NB4 (cell line): ENCODE measurements around the gene WLS.

ENCODE experiments used
- DNase-seq: peaks from one replicate; pipeline ENCODE4 v3.0.0; 2010; ENCODE audit warnings: low read depth
- H3K4me3 ChIP-seq: one replicate; pipeline ENCODE4 v1.5.1; 2011; ENCODE audit warnings: mild to moderate bottlenecking, low read depth, low read length, moderate library complexity
- CTCF ChIP-seq: IDR thresholded peaks from one replicate; pipeline ENCODE4 v1.5.1; 2012; ENCODE audit warnings: low read depth, low read length
- MAX ChIP-seq: IDR thresholded peaks from 2 replicates; pipeline ENCODE4 v1.6.1; 2011; ENCODE audit warnings: low read depth, low read length
- MYC ChIP-seq: IDR thresholded peaks from 2 replicates; pipeline ENCODE4 v1.6.1; 2011; ENCODE audit warnings: low read depth, low read length
- POLR2A ChIP-seq: IDR thresholded peaks from 2 replicates; pipeline ENCODE4 v1.6.1; 2011; ENCODE audit warnings: mild to moderate bottlenecking; ENCODE audit not compliant: insufficient read length; ENCODE audit errors: extremely low read depth

Gene WLS

DNA sequence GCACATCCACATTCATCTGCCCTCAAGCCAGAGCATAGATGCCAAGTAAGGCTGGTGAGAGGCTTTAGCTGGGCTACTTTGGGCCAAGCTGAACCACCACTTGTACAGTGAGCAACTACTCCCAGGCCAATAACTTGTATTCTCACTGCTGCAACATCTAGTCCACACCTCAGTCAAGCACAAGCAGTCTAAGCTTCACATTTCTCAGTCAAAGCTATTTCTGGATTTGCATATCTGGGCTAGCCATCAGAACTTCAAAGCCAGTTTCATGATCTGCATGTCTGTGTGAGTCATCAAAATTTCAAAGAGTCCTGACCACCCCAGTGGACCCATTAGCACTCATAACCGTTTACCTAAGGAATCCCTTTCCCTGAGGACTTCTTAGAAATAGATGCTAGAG lies 104.2 kb downstream of the WLS start:
- no peak for TF ChIP-seq CTCF
- no peak for TF ChIP-seq MYC
- no peak for TF ChIP-seq POLR2A
- TF ChIP-seq MAX: no peak
- no peak for DNase-seq

GRCh38 chr1:68121536-68121935 lies 110.8 kb downstream of the WLS start:
- no peak for DNase-seq
- no peak overlapping the region for H3K4me3 ChIP-seq
- TF ChIP-seq POLR2A (no peak), CTCF (no peak), MYC (no peak)

More for the DNA sequence above, 104.2 kb downstream of the WLS start:
- no peak overlapping the region for H3K4me3 ChIP-seq

- H3K4me3 ChIP-seq: no peak overlapping the region
- peak; percentile 61 for DNase-seq
- TF ChIP-seq CTCF (peak; percentile 50), POLR2A (no peak)
Measured at GRCh38 chr1:68120136-68120791, 112.1 kb downstream of the WLS start.

DNA sequence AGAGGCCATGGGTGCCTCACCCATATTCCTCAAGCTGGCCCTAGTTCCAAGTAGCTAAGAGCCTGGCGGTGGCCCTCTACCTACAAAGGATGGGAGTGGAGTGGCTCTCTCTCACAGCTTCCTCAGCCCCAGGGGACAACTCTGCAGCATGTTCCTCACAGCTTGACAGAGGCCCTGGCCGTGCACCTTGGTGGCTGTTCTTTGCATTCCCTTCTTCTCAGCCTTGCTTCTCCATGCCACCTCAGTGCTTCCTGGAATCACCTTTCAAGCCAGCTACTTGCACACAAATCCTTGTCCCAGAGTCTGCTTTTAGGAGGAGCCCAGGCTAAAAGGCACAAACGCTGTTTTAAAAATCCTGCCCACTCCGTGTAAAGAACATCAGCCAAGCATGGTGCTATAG lies 112.9 kb downstream of the WLS start:
- no peak for DNase-seq
- no peak overlapping the region for H3K4me3 ChIP-seq
- TF ChIP-seq CTCF: no peak
- TF ChIP-seq MYC: no peak
- TF ChIP-seq POLR2A: no peak
- TF ChIP-seq MAX: no peak

GRCh38 chr1:68117416-68117815 lies 114.9 kb downstream of the WLS start:
- no peak for TF ChIP-seq MYC
- no peak for TF ChIP-seq CTCF
- TF ChIP-seq MAX: no peak
- no peak for TF ChIP-seq POLR2A
- DNase-seq: no peak

GRCh38 chr1:68116643-68117235 lies 115.6 kb downstream of the WLS start:
- TF ChIP-seq POLR2A (no peak), CTCF (peak; percentile 63), MYC (no peak), MAX (no peak)
- peak; percentile 49 for DNase-seq
- H3K4me3 ChIP-seq: no peak overlapping the region

More at GRCh38 chr1:68117416-68117815, 114.9 kb downstream of the WLS start:
- no peak overlapping the region for H3K4me3 ChIP-seq
